Esophagus squamous epithelium (tissue), 5 donors: ENCODE results near the gene CDH16. TPM values are rescaled to one million over a fixed set of nuclear protein-coding genes. Genes with fewer than 3 reads are reported as not detected.

Experiments used
- DNase-seq: peaks from one replicate; lab custom pipeline; 2025; lab: John Stamatoyannopoulos, UW
- H3K27ac ChIP-seq, 4 donors: fragments of 200-600 bp; sonication (generic); one replicate each; pipeline ENCODE4 v1.5.1; 2016 to 2019; ENCODE audit warnings: mild to moderate bottlenecking in 1 of 4
- H3K27me3 ChIP-seq, 4 donors: fragments of 200-600 bp; sonication (generic); 1 replicate in 3 of 4; 2 replicates in 1 of 4; pipeline versions ENCODE4 v1.5.1 to v1.6.0; 2017 to 2021; ENCODE audit warnings: antibody characterized with exemption in 1 of 4
- H3K36me3 ChIP-seq, 3 donors: fragments of 200-600 bp; sonication (generic); one replicate each; pipeline ENCODE4 v1.5.1; 2016 to 2019
- H3K4me1 ChIP-seq, 3 donors: fragments of 200-600 bp; sonication (generic); one replicate each; pipeline ENCODE4 v1.5.1; 2017 to 2019
- H3K4me3 ChIP-seq, 4 donors: fragments of 200-600 bp; sonication (generic); 1 replicate in 3 of 4; 2 replicates in 1 of 4; pipeline ENCODE4 v1.5.1; 2016 to 2019; ENCODE audit warnings: mild to moderate bottlenecking in 2 of 4, moderate library complexity in 1 of 4
- H3K9me3 ChIP-seq, 3 donors: fragments of 200-600 bp; sonication (generic); one replicate each; pipeline ENCODE4 v1.5.1; 2016 to 2019
- POLR2A ChIP-seq, 4 donors: fragments of 450-650 bp; IDR thresholded peaks; one replicate each; pipeline ENCODE4 v1.6.1; 2017; ENCODE audit warnings: antibody characterized with exemption in 4 of 4, mild to moderate bottlenecking in 4 of 4, moderate library complexity in 3 of 4
- WGBS, 2 donors: methylation state at CpG; one replicate each; pipeline ENCODE4 v1.1.5; 2018; 5-methylcytosine and 5-hydroxymethylcytosine counted together
- intact Hi-C: fragments of 100-400 bp; cut with DNase I; formaldehyde crosslinking; loops from one replicate; pipeline ENCODE4 v1.15.0; 2022
- total RNA-seq, 4 donors: library from RNA; depleted of rRNA; stranded (reverse); fragments of >200 nt; gene quantifications; one replicate each; pipeline ENCODE4 v1.1.0, GENCODE V29; 2016
- TF ChIP-seq, protein P1 (sequence below), 6 experiments: fragments of 450-650 bp in 4 of 6; fragments of 200-600 bp in 2 of 6; sonication (generic) in 2 of 6; IDR thresholded peaks; one replicate each; pipeline ENCODE4 v1.5.1; 2016 to 2019; ENCODE audit warnings: antibody characterized with exemption in 6 of 6, mild to moderate bottlenecking in 4 of 6, moderate library complexity in 4 of 6
- donor health status: DM: yes; HTN: yes; CAD: no.

The CDH16 gene
- total RNA-seq, 4 donors from 2014 or later = 1.9 to 6.3 (median 4.1) TPM

- intact Hi-C loops = no loop called here
- 90% methylated on average over 2 of the region's 3 CpGs; no CpG with 5 or more reads in 1 of the 2 donors for WGBS, 2 donors
- DNase-seq = no peak
Measured at GRCh38 chr16:66908116-66908515, 10.6 kb downstream of the CDH16 start.

DNA sequence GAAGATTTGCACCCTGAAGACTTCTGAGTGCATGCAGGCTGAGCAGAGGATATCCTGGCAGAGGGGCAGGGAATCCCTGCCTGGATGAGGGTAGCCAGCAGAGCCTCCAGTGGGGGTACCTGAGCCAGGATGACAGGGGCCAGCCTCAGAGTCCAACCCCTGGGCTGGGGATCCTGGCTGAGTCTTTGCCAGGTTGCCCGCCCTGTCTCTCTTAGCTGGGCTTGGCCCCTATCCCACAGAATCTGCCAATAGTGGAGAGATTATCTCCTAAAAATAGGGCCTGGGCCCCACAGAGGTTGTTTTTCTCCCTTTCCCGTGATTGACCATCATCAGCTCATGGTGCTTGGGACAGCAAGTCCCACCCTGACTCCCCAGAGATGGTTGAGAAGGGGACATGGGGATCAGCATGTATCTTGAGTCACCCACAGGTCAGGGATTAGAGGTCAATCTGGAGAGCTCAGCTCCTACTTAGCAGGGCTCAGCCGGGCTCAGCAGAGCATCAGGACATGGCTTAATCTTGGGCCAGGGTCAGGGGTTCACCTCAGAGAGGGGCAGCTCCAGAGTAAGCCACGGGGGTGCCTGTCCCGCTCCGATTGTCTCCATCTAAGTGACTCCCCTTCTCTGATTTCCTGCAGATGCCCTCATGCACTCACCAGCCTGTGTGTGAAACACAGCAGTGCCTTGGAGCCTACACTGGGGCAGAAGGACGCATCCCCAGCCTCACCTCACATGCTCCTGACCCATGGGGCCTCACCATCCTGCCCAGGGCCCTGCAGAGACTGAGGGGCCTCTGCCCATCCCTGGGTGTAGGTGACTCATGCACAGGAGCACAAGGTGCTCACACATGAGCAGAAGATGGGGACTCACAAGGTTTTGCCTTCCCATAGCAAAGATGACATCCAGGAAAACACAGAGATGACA, 11.5 kb downstream of the CDH16 start:
- Histone ChIP-seq H3K27ac (peak overlapping the region; percentile 68 to 93 (median 90)), H3K4me1 (peaks cover 28 to 90% (median 44%) of the 10 kb centered on the region in 3 donors), H3K9me3 (no peaks in the 10 kb centered on the region), H3K36me3 (no peaks in the 10 kb centered on the region), H3K27me3 (no peaks in the 10 kb centered on the region), H3K4me3 (no peak overlapping the region)
- TF ChIP-seq POLR2A (IDR thresholded peaks at IDR 0.05) = no peak
- TF ChIP-seq, protein P1, sequence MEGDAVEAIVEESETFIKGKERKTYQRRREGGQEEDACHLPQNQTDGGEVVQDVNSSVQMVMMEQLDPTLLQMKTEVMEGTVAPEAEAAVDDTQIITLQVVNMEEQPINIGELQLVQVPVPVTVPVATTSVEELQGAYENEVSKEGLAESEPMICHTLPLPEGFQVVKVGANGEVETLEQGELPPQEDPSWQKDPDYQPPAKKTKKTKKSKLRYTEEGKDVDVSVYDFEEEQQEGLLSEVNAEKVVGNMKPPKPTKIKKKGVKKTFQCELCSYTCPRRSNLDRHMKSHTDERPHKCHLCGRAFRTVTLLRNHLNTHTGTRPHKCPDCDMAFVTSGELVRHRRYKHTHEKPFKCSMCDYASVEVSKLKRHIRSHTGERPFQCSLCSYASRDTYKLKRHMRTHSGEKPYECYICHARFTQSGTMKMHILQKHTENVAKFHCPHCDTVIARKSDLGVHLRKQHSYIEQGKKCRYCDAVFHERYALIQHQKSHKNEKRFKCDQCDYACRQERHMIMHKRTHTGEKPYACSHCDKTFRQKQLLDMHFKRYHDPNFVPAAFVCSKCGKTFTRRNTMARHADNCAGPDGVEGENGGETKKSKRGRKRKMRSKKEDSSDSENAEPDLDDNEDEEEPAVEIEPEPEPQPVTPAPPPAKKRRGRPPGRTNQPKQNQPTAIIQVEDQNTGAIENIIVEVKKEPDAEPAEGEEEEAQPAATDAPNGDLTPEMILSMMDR (IDR thresholded peaks at IDR 0.05) = no peak
- intact Hi-C loops = no loop called here
- DNase-seq = no peak
- WGBS, 2 donors = 62 to 73% methylated on average over 4 to 5 of the region's 7 CpGs

More at GRCh38 chr16:66908116-66908515, 10.6 kb downstream of the CDH16 start:
- Histone ChIP-seq H3K27me3 (no peaks in the 10 kb centered on the region), H3K9me3 (no peaks in the 10 kb centered on the region), H3K4me3 (no peak overlapping the region), H3K36me3 (no peaks in the 10 kb centered on the region), H3K4me1 (peaks cover 22 to 81% (median 37%) of the 10 kb centered on the region in 3 donors), H3K27ac (peak overlapping the region in 2 of 4 donors; percentile 26 to 93)
- TF ChIP-seq POLR2A (IDR thresholded peaks at IDR 0.05) = no peak

GRCh38 chr16:66905633-66906539, 12.8 kb downstream of the CDH16 start:
- H3K27me3 ChIP-seq = no peaks in the 10 kb centered on the region
- 56 to 65% methylated on average over 8 of the region's 11 CpGs for WGBS, 2 donors
- intact Hi-C loops = no loop called here
- H3K9me3 ChIP-seq = no peaks in the 10 kb centered on the region
- H3K27ac ChIP-seq = peak overlapping the region; percentile 68 to 93 (median 90)
- H3K36me3 ChIP-seq = no peaks in the 10 kb centered on the region
- no peak overlapping the region for H3K4me3 ChIP-seq
- peaks cover 28 to 91% (median 52%) of the 10 kb centered on the region in 3 donors for H3K4me1 ChIP-seq
- TF ChIP-seq, protein P1 (IDR thresholded peaks at IDR 0.05) = no peak
- peak in 1 of 4 donors; percentile 16 for TF ChIP-seq POLR2A (IDR thresholded peaks at IDR 0.05)
- DNase-seq = no peak

GRCh38 chr16:66904846-66905632, 13.6 kb downstream of the CDH16 start:
- WGBS, 2 donors = 45% methylated on average over 10 to 12 of the region's 16 CpGs
- Histone ChIP-seq H3K27me3 (no peaks in the 10 kb centered on the region), H3K36me3 (no peaks in the 10 kb centered on the region), H3K9me3 (no peaks in the 10 kb centered on the region), H3K4me3 (peak overlapping the region in 1 of 4 donors; percentile 18), H3K27ac (peak overlapping the region; percentile 68 to 93 (median 90)), H3K4me1 (peaks cover 36 to 91% (median 56%) of the 10 kb centered on the region in 3 donors)
- intact Hi-C loops = no loop called here
- DNase-seq = no peak
- no peak for TF ChIP-seq POLR2A (IDR thresholded peaks at IDR 0.05)
- TF ChIP-seq, protein P1 (IDR thresholded peaks at IDR 0.05) = no peak

- Histone ChIP-seq H3K36me3 (no peaks in the 10 kb centered on the region), H3K4me3 (no peak overlapping the region), H3K4me1 (peaks cover 42 to 91% (median 62%) of the 10 kb centered on the region in 3 donors), H3K27me3 (no peaks in the 10 kb centered on the region), H3K27ac (peak overlapping the region; percentile 68 to 93 (median 90)), H3K9me3 (no peaks in the 10 kb centered on the region)
- DNase-seq = no peak
- intact Hi-C loops = no loop called here
- no peak for TF ChIP-seq POLR2A (IDR thresholded peaks at IDR 0.05)
- TF ChIP-seq, protein P1 (IDR thresholded peaks at IDR 0.05) = no peak
- 88 to 96% methylated on average over 4 to 9 of the region's 13 CpGs for WGBS, 2 donors
Measured at GRCh38 chr16:66904428-66904845, 14.2 kb downstream of the CDH16 start.
